ENCODE data around the gene RAX2.

RAX2 gene

GRCh38 chr19:3800996-3801395, 29.0 kb upstream of the RAX2 start:
- DNase-seq, result no peak

- no peak for DNase-seq
Observed at GRCh38 chr19:3798137-3798536, 26.1 kb upstream of the RAX2 start.

- DNase-seq, result no peak
Observed at GRCh38 chr19:3796358-3796757, 24.3 kb upstream of the RAX2 start.

- DNase-seq, result no peak
Observed at GRCh38 chr19:3793799-3794198, 21.8 kb upstream of the RAX2 start.

GRCh38 chr19:3792114-3792513, 20.1 kb upstream of the RAX2 start:
- DNase-seq, result no peak

- no peak for DNase-seq
Observed at GRCh38 chr19:3790941-3791340, 18.9 kb upstream of the RAX2 start.

GRCh38 chr19:3790209-3790734, 18.2 kb upstream of the RAX2 start:
- DNase-seq, result no peak

- no peak for DNase-seq
Observed at GRCh38 chr19:3788996-3789778, 17.2 kb upstream of the RAX2 start.

GRCh38 chr19:3785938-3786824, 14.2 kb upstream of the RAX2 start, which contains the start of gene MATK:
Gene MATK (minus strand): TSS chr19:3786381. CDS start chr19:3785135, 1,246 bp downstream.
- DNase-seq, result no peak

- peak; percentile 44 for DNase-seq
Observed at GRCh38 chr19:3785451-3785937, 13.5 kb upstream of the RAX2 start.

- no peak for DNase-seq
Observed at GRCh38 chr19:3784607-3785450, 12.8 kb upstream of the RAX2 start.

GRCh38 chr19:3783660-3784584, 11.9 kb upstream of the RAX2 start:
- no peak for DNase-seq

GRCh38 chr19:3782903-3783302, 10.9 kb upstream of the RAX2 start:
- no peak for DNase-seq

- DNase-seq, result no peak
Observed at GRCh38 chr19:3782330-3782729, 10.3 kb upstream of the RAX2 start.

- DNase-seq, result no peak
Observed at GRCh38 chr19:3781603-3782002, 9.6 kb upstream of the RAX2 start.

GRCh38 chr19:3780786-3781304, 8.8 kb upstream of the RAX2 start:
- DNase-seq, result no peak

- no peak for DNase-seq
Observed at GRCh38 chr19:3778899-3779723, 7.1 kb upstream of the RAX2 start.

- no peak for DNase-seq
Observed at GRCh38 chr19:3778104-3778867, 6.3 kb upstream of the RAX2 start.

- DNase-seq, result no peak
Observed at GRCh38 chr19:3776479-3777040, 4.5 kb upstream of the RAX2 start.

All from retina (tissue), 1 donor.